A673 (cell line): ENCODE measurements around the gene SLC2A6. TPM values are rescaled to one million over a fixed set of nuclear protein-coding genes. Genes with fewer than 3 reads are reported as not detected.

ENCODE experiments used
- BruUV-seq: library from RNA; stranded (reverse); fragments of 400-500 nt; replicated peaks from 2 replicates; lab custom pipeline; 2021; lab: Mats Ljungman, UMichigan
- CTCF ChIA-PET: fragments of 300-600 bp; sonication (Branson Sonifier 250); formaldehyde crosslinking; loops from one replicate; lab custom pipeline; 2022; ENCODE audit warnings: antibody characterized with exemption; lab: Charles Lee
- POLR2A ChIA-PET: fragments of 300-600 bp; sonication (Branson Sonifier 250); formaldehyde crosslinking; loops from one replicate; lab custom pipeline; 2022; ENCODE audit warnings: antibody characterized with exemption; ENCODE audit not compliant: low non-redundant PET; lab: Charles Lee
- DNase-seq: peaks from one replicate; pipeline ENCODE4 v3.0.0-alpha.2; 2015; ENCODE audit warnings: low spot score
- H3K27ac ChIP-seq: fragments of 200-600 bp; sonication (generic); 2 replicates; pipeline ENCODE4 v1.5.1; 2016; ENCODE audit warnings: mixed run types, low read depth, mild to moderate bottlenecking, mixed read lengths, antibody characterized with exemption, low read length; ENCODE audit not compliant: poor library complexity, severe bottlenecking
- H3K27me3 ChIP-seq: fragments of 200-600 bp; sonication (generic); replicated peaks from 2 replicates; pipeline ENCODE4 v1.6.1; 2017; ENCODE audit warnings: mixed run types, low read depth, mild to moderate bottlenecking, mixed read lengths, antibody characterized with exemption, low read length; ENCODE audit not compliant: insufficient read depth, poor library complexity
- H3K36me3 ChIP-seq: fragments of 200-600 bp; sonication (generic); 2 replicates; pipeline ENCODE4 v1.6.1; 2016; ENCODE audit warnings: mixed run types, mild to moderate bottlenecking, mixed read lengths, antibody characterized with exemption, low read length; ENCODE audit not compliant: insufficient read depth, poor library complexity, severe bottlenecking
- H3K4me1 ChIP-seq: fragments of 200-600 bp; sonication (generic); 2 replicates; pipeline ENCODE4 v1.6.1; 2017; ENCODE audit warnings: mixed run types, mild to moderate bottlenecking, mixed read lengths, antibody characterized with exemption, low read length; ENCODE audit not compliant: insufficient read depth, poor library complexity, severe bottlenecking
- H3K4me3 ChIP-seq: fragments of 200-600 bp; sonication (generic); 2 replicates; pipeline ENCODE4 v1.5.1; 2016; ENCODE audit warnings: low read depth, mixed run types, mild to moderate bottlenecking, mixed read lengths, low read length; ENCODE audit not compliant: poor library complexity, severe bottlenecking
- H3K9me3 ChIP-seq: fragments of 200-600 bp; sonication (generic); 2 replicates; pipeline ENCODE4 v1.6.1; 2016; ENCODE audit warnings: mixed run types, low read depth, mild to moderate bottlenecking, mixed read lengths, antibody characterized with exemption, low read length; ENCODE audit not compliant: poor library complexity, severe bottlenecking
- EZH2 ChIP-seq: fragments of 200-600 bp; sonication (generic); IDR thresholded peaks from 2 replicates; pipeline ENCODE4 v1.6.1; 2017; ENCODE audit warnings: borderline replicate concordance, low read depth, mild to moderate bottlenecking, mixed read lengths, antibody characterized with exemption, low read length; ENCODE audit not compliant: poor library complexity, severe bottlenecking
- intact Hi-C: fragments of 100-400 bp; cut with micrococcal nuclease; formaldehyde crosslinking; loops from one replicate; pipeline ENCODE4 v1.10.0; 2022; ENCODE audit not compliant: unreplicated experiment
- total RNA-seq: library from RNA; stranded (reverse); gene quantifications from 2 replicates; pipeline ENCODE4 v1.2.3, GENCODE V29; 2021
- TF ChIP-seq, protein P1 (sequence below): fragments of 300-800, 200-600 bp; sonication (generic); conservative IDR thresholded peaks from 2 replicates; pipeline ENCODE4 v1.5.1; 2017; ENCODE audit warnings: low read depth, mild to moderate bottlenecking, antibody characterized with exemption, low read length, moderate library complexity, mixed read lengths

SLC2A6 gene
- total RNA-seq, 1 experiment from 2014 or later = 1.8 TPM

DNA sequence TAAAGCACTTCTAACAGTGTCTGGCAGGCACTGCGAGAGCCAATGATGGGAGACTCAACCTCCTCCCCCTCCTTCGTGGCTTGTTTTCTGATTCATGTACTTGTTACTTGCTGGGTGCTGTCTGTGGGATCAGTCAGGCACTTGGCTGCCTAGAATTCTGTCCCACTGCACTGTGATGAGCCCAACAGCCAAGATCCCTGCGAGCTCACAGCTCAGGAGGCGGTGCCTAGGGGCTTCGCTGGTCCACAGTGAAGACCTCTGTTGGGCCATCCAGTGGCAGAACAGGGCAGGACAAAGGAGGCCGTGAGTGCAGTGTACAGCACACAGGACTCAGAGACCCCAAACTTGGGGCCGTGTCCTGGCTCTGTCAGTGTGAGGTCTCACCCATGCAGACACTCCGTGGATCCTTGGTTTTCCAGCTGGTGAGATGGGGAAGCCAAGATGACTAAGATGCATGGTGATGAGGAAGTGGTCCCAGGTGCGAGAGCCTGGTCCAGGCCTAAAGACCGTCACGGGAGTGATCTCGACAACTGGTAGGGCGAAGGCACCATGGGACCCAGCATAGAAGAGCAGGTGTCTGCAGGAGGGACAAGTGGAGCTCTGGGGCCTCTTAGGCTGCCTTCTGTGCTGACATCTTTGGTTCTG lies 26.4 kb upstream of the SLC2A6 start:
- CTCF ChIA-PET = no interaction called here
- Histone ChIP-seq H3K4me1 (peaks cover 11% of the 10 kb centered on the region), H3K9me3 (peaks cover 14% of the 10 kb centered on the region), H3K27me3 (peaks cover 5% of the 10 kb centered on the region), H3K27ac (no peak overlapping the region), H3K4me3 (no peak overlapping the region), H3K36me3 (no peaks in the 10 kb centered on the region)
- POLR2A ChIA-PET = no interaction called here
- no peak for TF ChIP-seq EZH2
- TF ChIP-seq, protein P1, sequence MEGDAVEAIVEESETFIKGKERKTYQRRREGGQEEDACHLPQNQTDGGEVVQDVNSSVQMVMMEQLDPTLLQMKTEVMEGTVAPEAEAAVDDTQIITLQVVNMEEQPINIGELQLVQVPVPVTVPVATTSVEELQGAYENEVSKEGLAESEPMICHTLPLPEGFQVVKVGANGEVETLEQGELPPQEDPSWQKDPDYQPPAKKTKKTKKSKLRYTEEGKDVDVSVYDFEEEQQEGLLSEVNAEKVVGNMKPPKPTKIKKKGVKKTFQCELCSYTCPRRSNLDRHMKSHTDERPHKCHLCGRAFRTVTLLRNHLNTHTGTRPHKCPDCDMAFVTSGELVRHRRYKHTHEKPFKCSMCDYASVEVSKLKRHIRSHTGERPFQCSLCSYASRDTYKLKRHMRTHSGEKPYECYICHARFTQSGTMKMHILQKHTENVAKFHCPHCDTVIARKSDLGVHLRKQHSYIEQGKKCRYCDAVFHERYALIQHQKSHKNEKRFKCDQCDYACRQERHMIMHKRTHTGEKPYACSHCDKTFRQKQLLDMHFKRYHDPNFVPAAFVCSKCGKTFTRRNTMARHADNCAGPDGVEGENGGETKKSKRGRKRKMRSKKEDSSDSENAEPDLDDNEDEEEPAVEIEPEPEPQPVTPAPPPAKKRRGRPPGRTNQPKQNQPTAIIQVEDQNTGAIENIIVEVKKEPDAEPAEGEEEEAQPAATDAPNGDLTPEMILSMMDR = no peak
- intact Hi-C loops = no loop called here
- DNase-seq = no peak
- no TSS peak for BruUV-seq

DNA sequence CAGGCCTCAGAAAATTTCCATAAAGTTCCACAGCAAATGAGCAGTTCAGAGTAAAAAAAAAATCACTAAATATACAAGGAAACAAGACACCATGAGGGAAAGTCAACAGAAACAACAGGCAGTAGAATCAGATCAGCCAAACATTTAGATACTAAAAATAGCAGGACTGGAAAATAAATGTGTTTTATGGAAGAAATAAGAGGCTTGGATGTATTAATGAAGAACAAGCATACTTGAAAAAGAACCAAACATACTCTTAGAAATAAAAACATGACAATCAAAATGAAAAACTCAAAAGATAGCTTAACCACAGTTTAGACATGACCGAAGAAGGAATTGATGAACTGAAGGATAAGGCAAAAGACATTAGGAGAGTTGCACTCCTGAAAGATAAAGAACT lies 23.2 kb upstream of the SLC2A6 start:
- Histone ChIP-seq H3K4me3 (no peak overlapping the region), H3K9me3 (peaks cover 14% of the 10 kb centered on the region), H3K36me3 (no peaks in the 10 kb centered on the region), H3K27ac (no peak overlapping the region), H3K27me3 (peaks cover 5% of the 10 kb centered on the region), H3K4me1 (no peaks in the 10 kb centered on the region)
- ChIA-PET POLR2A (no interaction called here), CTCF (no interaction called here)
- DNase-seq = no peak
- TF ChIP-seq, protein P1 = no peak
- no peak for TF ChIP-seq EZH2
- BruUV-seq = no TSS peak
- intact Hi-C loops = no loop called here

DNA sequence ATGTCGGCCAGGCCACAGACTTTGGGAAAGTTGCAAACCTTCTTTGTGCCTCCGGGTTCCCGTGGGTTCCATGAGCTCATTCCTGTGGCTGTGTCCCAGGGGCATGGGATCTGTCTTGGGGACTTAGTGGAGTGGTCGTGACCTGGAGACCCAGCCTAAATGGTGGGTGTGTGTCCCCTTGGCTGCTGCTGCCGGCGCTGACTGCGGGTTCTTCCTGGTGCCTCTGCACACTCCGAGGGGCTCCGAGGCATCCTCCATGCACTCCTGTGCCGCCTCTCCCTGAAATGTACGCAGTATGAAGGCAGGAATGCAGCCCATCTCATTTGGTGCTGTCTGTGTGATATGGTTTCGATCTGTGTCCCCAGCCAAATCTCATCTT lies 21.0 kb upstream of the SLC2A6 start:
- Histone ChIP-seq H3K27me3 (peaks cover 5% of the 10 kb centered on the region), H3K4me3 (no peak overlapping the region), H3K36me3 (no peaks in the 10 kb centered on the region), H3K9me3 (peaks cover 14% of the 10 kb centered on the region), H3K4me1 (no peaks in the 10 kb centered on the region), H3K27ac (no peak overlapping the region)
- TF ChIP-seq, protein P1 = no peak
- no TSS peak for BruUV-seq
- POLR2A ChIA-PET = no interaction called here
- CTCF ChIA-PET = interaction anchor here (0.6 kb wide), 1 partner anchor 22 kb away, joined by 3 read pairs; no protein-coding TSS in a partner anchor
- no peak for DNase-seq
- intact Hi-C loops = no loop called here
